Measurements from ENCODE around the gene PAQR5.
"Not testable (repeated sequence)": the region's sequence is repeated elsewhere in the genome, so short reads cannot be mapped to it uniquely, and the experiment has no call there.

The PAQR5 gene

GRCh38 chr15:69299943-69300588 lies 1.4 kb downstream of the PAQR5 start:
- Histone ChIP-seq H3K9me3 (ENCODE audit: low read depth, low read length) (no peaks in the 10 kb centered on the region), H3K27ac (no peak overlapping the region), H3K4me3 (peak overlapping the region; percentile 88), H3K36me3 (ENCODE audit: insufficient read depth, low read length) (no peaks in the 10 kb centered on the region; the same call in 1 of the 2 replicates), H3K9ac (ENCODE audit: insufficient read length) (peak overlapping the region; percentile 41)
- TF ChIP-seq POLR2AphosphoS5 (IDR thresholded peaks at IDR 0.05; ENCODE audit: borderline replicate concordance, low read depth, low read length): no peak
- TF ChIP-seq EZH2 (IDR thresholded peaks at IDR 0.05): no peak
- TF ChIP-seq FOXP2 (optimal IDR thresholded peaks at IDR 0.05; ENCODE audit: control extremely low read depth, extremely low read length, insufficient read depth): no peak
- no peak for DNase-seq (ENCODE audit: low read depth, low spot score)

- H3K9me3 ChIP-seq (ENCODE audit: low read depth, low read length); DNase-seq (ENCODE audit: low read depth, low spot score); H3K27ac ChIP-seq; H3K4me3 ChIP-seq; H3K9ac ChIP-seq (ENCODE audit: insufficient read length); H3K36me3 ChIP-seq (ENCODE audit: insufficient read depth, low read length): not testable (repeated sequence)
These were observed 2.4 kb downstream of the PAQR5 start for GRCh38 chr15:69301101-69301500.

GRCh38 chr15:69302087-69302486 lies 3.4 kb downstream of the PAQR5 start:
- H3K9ac ChIP-seq (ENCODE audit: insufficient read length); H3K9me3 ChIP-seq (ENCODE audit: low read depth, low read length); H3K4me3 ChIP-seq; H3K36me3 ChIP-seq (ENCODE audit: insufficient read depth, low read length); H3K27ac ChIP-seq; DNase-seq (ENCODE audit: low read depth, low spot score): not testable (repeated sequence)

- no peak for DNase-seq (ENCODE audit: low read depth, low spot score)
- peaks cover 7% of the 10 kb centered on the region for H3K36me3 ChIP-seq (ENCODE audit: insufficient read depth, low read length)
- TF ChIP-seq FOXP2 (optimal IDR thresholded peaks at IDR 0.05; ENCODE audit: control extremely low read depth, extremely low read length, insufficient read depth) (no peak), EZH2 (IDR thresholded peaks at IDR 0.05) (no peak), POLR2AphosphoS5 (IDR thresholded peaks at IDR 0.05; ENCODE audit: borderline replicate concordance, low read depth, low read length) (no peak)
- no peak overlapping the region for H3K27ac ChIP-seq
- H3K4me3 ChIP-seq: no peak overlapping the region
- no peaks in the 10 kb centered on the region for H3K9me3 ChIP-seq (ENCODE audit: low read depth, low read length)
- H3K9ac ChIP-seq (ENCODE audit: insufficient read length): no peak overlapping the region
These were observed 4.2 kb downstream of the PAQR5 start for GRCh38 chr15:69302929-69303328.

GRCh38 chr15:69303337-69304181 lies 4.8 kb downstream of the PAQR5 start:
- no peak for DNase-seq (ENCODE audit: low read depth, low spot score)
- no peak overlapping the region for H3K4me3 ChIP-seq
- H3K9me3 ChIP-seq (ENCODE audit: low read depth, low read length): no peaks in the 10 kb centered on the region
- no peak for TF ChIP-seq EZH2 (IDR thresholded peaks at IDR 0.05)
- no peak for TF ChIP-seq POLR2AphosphoS5 (IDR thresholded peaks at IDR 0.05; ENCODE audit: borderline replicate concordance, low read depth, low read length)
- TF ChIP-seq FOXP2 (optimal IDR thresholded peaks at IDR 0.05; ENCODE audit: control extremely low read depth, extremely low read length, insufficient read depth): no peak
- H3K36me3 ChIP-seq (ENCODE audit: insufficient read depth, low read length): peaks cover 7% of the 10 kb centered on the region
- no peak overlapping the region for H3K27ac ChIP-seq
- H3K9ac ChIP-seq (ENCODE audit: insufficient read length): no peak overlapping the region

- Histone ChIP-seq H3K4me3 (no peak overlapping the region), H3K9ac (ENCODE audit: insufficient read length) (no peak overlapping the region), H3K27ac (no peak overlapping the region), H3K36me3 (ENCODE audit: insufficient read depth, low read length) (peaks cover 7% of the 10 kb centered on the region), H3K9me3 (ENCODE audit: low read depth, low read length) (no peaks in the 10 kb centered on the region)
- no peak for DNase-seq (ENCODE audit: low read depth, low spot score)
- TF ChIP-seq EZH2 (IDR thresholded peaks at IDR 0.05) (no peak), POLR2AphosphoS5 (IDR thresholded peaks at IDR 0.05; ENCODE audit: borderline replicate concordance, low read depth, low read length) (no peak), FOXP2 (optimal IDR thresholded peaks at IDR 0.05; ENCODE audit: control extremely low read depth, extremely low read length, insufficient read depth) (no peak)
These were observed 5.5 kb downstream of the PAQR5 start for GRCh38 chr15:69304182-69304545.

GRCh38 chr15:69305204-69305931 lies 6.7 kb downstream of the PAQR5 start:
- Histone ChIP-seq H3K9me3 (ENCODE audit: low read depth, low read length) (no peaks in the 10 kb centered on the region), H3K36me3 (ENCODE audit: insufficient read depth, low read length) (peaks cover 7% of the 10 kb centered on the region), H3K27ac (no peak overlapping the region), H3K9ac (ENCODE audit: insufficient read length) (no peak overlapping the region), H3K4me3 (no peak overlapping the region)
- TF ChIP-seq EZH2 (IDR thresholded peaks at IDR 0.05) (no peak), POLR2AphosphoS5 (IDR thresholded peaks at IDR 0.05; ENCODE audit: borderline replicate concordance, low read depth, low read length) (no peak), FOXP2 (optimal IDR thresholded peaks at IDR 0.05; ENCODE audit: control extremely low read depth, extremely low read length, insufficient read depth) (no peak)
- no peak for DNase-seq (ENCODE audit: low read depth, low spot score)

GRCh38 chr15:69305933-69306568 lies 7.3 kb downstream of the PAQR5 start:
- Histone ChIP-seq H3K4me3 (no peak overlapping the region), H3K27ac (no peak overlapping the region), H3K9me3 (ENCODE audit: low read depth, low read length) (no peaks in the 10 kb centered on the region), H3K9ac (ENCODE audit: insufficient read length) (no peak overlapping the region), H3K36me3 (ENCODE audit: insufficient read depth, low read length) (peaks cover 7% of the 10 kb centered on the region)
- no peak for DNase-seq (ENCODE audit: low read depth, low spot score)
- TF ChIP-seq FOXP2 (optimal IDR thresholded peaks at IDR 0.05; ENCODE audit: control extremely low read depth, extremely low read length, insufficient read depth) (no peak), POLR2AphosphoS5 (IDR thresholded peaks at IDR 0.05; ENCODE audit: borderline replicate concordance, low read depth, low read length) (no peak), EZH2 (IDR thresholded peaks at IDR 0.05) (no peak)

All from SK-N-MC (cell line).